Fibroblast of peridontal ligament (primary cell): ENCODE results near the gene ANAPC13.

Experiments used
- DNase-seq: peaks from one replicate; pipeline ENCODE4 v3.0.0-alpha.2; 2010; ENCODE audit errors: extremely low read depth

Gene ANAPC13

DNA sequence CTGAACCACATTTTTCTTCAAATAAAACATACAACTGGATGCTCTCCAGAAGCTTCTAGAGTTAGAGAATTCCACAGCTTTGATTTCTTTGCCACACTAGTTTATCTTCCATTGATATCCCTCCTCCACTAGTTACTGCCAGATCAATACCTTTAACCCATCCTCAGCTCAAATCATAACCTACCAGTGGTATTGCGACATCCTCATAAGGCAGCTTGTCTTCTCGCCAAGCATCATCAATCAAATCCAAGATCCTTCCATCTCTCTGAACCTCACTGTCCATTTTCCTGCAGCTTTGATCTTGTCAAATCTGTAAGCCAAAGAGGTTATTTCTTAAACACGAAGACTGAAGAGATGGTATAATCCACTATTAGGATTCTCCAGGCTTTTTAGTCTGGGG is 3.2 kb downstream of the ANAPC13 start:
- no peak for DNase-seq

DNA sequence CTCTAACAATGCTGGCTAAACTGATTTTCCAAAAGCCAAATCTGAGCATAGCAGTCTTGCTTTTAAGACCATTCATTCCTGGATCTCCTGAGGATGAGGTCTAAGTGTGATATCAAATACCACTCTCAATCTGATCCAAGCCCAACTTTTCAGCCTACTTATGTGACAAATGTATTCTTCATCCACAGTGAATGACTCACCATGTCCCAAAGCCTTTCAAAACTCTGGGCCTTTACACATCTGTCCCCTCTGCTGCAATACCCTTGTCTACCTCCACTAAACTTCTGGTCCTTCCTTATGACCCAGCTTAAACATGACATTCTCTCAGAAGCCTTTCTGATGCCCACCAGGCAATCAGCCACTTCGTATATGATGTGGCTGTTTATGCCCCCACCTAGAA is 4.6 kb downstream of the ANAPC13 start:
- DNase-seq = no peak

DNA sequence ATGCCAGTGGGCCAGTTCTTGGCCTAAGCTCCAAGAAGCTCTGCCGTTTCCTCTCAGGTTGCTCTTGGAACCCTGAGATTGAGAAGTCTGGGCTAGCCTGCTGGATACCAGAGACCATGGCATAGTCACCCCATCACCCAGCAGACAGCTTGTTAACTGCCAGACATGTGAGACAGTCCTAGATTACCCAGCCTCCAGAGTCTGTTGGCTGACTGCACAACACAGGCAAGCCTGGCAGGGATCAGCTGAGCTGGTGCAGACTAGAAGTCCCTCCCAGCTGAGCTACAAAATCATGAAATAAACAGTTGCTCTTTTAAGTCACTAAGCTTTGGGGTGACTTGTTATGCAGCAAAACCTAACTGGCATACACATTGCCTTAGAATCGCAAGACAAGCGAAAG is 5.2 kb downstream of the ANAPC13 start:
- DNase-seq = no peak

DNA sequence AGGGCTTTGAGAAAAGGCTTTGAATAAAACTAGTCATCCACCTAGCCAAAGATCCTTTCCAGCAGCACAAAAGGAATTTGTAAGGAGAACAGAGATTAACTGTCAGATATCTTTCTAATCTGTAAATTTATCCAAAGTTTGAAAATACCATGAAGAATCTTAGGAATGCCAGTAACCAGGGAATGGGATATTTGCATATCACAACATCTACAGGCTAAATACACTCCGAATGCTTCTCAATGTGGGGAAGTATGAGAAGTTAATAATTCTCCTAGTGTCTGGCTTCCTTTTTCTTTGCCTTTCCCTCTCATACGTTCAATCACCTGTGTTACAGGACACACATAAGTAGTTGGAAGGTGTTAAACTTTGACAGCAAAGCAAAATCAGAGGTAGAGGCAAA is 7.8 kb downstream of the ANAPC13 start:
- DNase-seq = no peak

DNA sequence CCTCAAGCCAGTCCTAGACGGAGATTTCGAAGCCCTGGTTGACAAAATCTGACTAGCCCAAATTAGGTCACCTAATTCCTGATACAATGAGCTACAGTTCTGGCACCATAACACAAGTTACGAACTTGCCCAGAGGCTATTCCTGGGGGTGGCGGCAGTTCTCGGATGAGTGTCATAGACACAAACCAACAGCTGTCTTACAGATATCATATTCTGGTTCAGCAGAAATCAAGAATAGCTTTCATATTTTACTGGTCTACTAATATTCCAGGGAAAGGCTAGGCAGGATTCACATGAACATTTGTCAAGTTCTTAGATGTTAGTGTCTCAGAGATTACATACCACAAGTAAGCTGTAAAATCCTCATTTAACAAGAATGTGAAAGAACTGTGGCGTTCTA is 8.8 kb downstream of the ANAPC13 start:
- DNase-seq = no peak

DNA sequence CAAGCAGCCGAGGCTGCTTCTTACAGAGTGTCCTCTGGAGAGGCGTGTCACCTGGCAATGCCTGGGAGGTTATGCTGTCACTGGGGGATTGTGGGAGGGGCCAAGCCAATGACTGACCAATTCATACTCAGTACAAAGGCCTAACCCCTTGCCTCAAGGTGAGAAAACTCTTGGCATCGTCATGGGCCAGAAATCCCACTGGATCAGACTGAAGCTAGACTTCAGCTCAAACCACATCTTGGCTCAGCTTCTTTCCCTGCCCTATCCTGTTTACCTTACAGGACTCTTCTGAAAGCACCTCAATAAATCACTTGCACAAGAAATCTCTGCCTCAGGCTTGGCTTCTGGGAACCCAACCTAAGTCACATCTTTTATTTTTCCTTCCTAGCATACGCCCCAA is 9.5 kb downstream of the ANAPC13 start:
- DNase-seq = no peak

DNA sequence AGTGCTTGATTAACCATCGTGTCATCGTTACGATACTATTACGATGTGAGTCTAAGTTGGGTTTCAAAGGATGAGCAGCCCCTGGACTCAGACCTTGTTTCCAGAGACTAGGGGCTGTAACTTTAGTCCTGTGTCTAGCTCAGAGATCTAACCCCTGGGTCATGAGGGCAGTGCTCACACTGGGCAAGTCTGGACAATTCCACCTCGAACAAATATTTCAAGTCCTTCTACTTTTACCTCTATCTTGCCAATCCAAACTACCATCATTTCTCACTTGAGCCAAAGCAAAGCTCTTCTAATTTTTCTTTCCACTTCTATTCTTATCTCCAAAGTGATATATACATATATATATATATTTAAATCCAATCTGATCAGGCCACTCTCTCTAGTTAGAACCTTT is 10.8 kb downstream of the ANAPC13 start:
- no peak for DNase-seq

DNA sequence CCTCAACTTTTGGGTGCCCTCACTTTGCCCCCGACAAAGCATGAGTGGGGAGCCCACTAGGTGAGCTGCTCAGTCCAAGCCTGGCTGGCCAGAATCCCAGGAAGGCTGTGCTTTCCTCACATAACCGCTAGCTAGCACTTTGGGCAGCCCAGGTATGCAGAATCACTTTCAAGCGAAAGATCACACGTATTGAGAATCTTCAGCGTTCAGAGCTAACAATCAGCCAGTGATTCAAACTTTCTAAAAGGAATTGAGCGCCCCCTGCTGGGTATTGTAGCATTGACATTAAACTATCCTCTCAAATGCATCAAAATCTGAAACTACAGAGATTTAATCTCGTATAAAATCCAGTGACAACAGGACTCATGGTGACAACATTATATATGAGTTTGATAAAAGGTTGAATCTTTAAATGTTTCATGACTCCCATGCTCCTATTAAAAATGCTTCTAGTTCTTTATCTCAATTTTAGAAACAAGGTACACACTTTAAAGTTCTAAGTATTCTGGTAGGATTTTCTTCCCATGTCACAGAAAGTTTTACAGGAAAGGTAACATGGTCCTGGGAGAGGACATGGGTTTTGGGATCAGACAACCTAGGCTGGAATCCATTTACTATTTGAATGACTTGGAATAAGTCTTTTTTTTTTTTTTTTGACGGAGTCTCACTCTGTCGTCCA is 11.8 kb downstream of the ANAPC13 start:
- DNase-seq = peak; percentile 91

DNA sequence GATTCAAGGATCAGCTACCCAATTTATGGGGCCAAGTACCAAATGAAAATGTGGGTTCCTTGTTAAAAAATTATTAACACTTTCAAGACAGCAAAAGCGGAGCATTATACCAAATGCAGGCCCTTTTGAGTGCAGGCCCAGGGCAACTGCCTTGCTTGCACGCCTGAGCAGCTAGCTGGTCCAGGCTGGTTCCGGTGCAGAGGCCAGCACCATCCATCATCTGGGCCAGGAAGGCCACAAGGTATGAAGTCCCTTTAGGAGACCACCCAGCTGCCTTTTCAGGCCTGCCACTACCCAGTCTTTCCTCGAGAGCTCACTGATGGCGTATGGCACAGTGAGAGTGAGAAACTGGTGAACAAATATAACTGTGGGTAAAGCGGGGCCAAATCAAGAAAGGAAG is 13.0 kb downstream of the ANAPC13 start:
- DNase-seq = no peak

DNA sequence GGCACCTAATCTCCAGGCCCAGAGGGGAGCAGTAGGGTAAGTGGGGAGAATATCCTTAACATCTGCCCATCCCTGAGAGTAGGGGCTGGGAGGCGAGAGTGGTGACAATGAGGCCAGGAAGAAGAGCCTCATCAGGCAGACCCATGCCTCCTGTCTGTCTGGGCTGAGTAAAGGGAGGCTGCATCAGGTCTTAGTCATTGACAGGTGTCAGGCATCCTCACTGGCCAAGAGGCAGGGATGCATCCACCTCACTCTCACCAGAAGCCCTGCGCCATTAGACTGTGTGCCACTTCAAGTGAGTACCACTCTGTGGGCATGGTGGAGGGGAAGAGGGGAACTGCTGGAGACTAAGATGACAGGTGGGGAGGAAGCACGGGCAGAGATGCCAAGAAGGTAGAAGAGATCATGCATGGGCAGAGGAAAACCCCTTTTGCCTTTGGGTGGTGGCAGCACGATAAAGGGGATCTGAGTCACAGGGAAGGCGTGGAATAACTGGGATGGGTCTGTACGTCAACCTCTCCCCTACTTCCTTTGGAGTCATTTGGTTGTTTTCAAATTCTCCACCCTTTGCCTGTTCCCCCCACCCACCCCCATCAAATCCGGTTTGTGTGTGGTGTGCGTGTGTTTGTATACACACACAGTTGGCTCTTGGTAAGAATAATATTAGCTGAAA is 14.1 kb downstream of the ANAPC13 start:
- DNase-seq = peak; percentile 49

DNA sequence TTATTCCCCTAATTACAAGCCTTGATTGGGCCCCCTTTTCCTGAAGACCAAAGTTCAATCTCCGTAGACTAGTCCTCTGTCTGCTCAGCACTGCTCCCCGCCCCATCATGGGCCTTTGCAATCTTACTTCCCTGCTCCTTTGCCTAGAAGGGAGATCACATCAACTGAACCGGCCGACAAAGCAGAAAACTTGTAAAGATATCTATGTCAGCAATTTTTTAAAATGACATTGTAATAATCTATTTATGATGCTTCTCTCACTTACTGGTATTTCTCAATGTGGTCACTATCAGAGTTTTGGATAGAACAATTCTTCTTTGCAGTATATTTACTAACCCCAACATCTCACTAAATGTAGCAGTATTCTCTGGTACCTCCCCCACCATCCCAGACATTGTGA is 17.3 kb downstream of the ANAPC13 start:
- no peak for DNase-seq

DNA sequence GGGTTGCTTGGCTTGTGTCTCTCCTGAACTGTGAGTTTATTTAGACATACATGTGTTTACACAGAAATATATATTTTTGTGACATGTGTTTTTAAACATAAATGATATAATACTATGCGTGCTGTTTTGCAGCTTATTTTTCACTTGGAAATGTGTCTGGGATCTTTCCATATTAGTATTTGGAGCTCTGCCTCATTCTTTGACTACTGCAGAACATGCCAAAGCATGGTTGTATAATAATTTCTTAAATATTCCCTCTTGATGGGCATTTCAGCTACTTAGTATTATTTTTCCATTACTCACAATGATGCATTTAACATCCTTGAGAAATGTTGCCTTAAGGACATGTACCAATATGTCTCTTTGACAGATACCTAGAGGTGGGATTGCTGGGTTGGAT is 19.5 kb downstream of the ANAPC13 start:
- no peak for DNase-seq

DNA sequence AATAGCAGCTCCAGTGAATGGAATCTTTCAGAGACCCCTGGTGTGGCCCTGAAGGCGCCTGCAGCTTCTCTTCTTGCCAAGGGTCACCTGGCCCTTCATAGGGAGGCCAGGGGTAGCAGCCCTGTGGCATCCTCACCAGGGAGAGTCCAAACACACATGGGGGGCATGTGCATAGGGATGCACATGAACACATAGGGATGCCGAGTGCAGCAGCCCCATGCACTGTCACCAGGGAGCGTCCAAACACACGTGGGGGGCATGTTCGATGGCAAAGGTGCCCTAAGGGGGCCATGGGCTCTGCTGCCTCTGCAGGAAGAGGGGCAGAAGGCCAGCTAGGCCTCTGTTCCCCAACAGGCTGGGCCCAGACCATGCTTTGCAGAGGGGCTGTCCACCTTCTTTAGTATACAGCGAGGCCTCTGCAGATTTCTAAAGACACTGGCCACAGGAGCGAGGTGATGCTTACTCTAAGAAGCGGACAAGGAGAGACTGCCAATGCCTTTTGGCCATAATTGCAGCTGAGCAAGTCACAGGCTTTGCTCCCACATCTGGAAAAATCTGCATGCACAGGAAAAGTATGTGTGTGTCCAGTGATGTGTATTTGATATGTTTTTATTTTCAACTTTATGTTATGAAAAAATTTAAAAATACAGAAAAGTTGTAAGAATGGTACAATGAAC is 21.0 kb downstream of the ANAPC13 start:
- DNase-seq = peak; percentile 61

DNA sequence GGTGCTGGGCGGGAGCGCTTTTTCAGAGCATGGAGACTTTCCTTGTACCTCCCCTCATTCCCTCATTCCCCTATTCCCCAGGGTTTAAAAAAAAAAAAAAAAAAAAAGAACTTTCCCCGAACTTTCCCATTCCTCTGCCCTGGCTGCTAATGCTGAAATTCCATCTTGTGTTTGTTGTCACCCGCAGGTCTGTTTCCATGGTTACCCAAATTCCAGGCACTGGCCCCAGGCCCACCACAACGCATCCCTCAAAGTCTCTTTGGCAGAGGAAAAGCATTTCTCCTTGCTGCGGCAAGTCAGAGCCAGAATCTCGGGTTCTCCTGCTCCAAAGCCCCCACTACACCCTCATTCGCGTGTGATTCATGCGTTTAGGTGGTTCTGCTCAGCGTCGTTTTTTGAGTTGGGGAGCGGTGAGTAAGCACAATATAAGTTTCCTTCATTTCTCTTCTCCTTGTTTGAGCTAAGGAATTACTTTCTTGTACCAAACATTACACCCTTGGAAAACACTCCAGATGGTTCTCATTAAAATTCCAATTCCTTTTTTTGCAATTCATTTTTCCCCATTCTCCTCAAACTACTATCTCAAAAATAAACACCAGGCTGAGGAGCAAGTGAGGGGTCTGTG is 21.6 kb downstream of the ANAPC13 start:
- DNase-seq = peak; percentile 100

DNA sequence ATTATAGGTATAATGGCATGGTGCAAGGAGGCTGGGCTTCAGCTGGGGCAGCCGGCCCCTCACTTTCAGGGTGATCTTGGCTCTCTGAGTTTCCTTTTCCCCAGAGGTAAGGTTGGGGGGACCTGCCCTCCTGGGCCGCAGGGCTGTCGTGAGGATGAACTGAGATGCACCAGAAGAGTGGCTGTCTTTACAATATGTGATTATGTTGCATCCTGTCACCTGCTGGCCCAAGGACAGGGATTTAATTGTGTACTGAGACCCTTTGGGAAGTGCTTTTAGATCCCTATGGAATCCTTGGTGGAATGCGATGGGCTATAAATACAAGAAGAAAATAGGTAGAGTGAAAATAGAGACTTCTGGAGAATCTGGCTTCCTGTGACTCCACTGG is 22.1 kb downstream of the ANAPC13 start:
- DNase-seq = no peak

DNA sequence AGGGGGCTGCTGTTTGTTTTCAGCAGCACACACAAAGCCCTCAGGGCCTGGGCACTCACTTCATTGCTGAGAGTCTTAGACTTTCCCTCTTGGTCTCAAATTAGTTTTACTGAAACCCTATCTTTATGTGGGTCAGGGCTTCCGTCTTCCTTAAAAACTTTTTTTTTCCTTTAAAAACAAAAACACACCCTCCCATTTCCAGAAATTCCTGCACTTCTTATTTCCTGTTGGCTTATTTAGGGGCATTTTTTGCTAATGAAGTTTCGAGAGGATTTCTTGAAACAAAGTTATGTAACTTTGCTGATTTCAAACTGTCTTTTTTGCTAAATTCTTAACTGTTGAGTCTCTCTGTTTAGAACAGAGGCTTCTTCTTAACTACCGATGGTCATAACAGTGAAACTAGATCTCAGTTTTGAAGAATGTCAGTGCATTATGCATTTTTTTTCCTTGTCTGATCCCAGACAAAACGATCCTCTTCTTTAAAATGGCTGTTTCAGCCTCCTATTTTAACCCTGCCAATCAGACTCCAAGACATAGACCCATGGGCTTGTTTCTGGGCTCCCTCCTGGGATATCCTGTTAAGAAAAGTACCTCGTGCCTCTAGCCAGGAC is 23.3 kb downstream of the ANAPC13 start:
- peak; percentile 94 for DNase-seq

DNA sequence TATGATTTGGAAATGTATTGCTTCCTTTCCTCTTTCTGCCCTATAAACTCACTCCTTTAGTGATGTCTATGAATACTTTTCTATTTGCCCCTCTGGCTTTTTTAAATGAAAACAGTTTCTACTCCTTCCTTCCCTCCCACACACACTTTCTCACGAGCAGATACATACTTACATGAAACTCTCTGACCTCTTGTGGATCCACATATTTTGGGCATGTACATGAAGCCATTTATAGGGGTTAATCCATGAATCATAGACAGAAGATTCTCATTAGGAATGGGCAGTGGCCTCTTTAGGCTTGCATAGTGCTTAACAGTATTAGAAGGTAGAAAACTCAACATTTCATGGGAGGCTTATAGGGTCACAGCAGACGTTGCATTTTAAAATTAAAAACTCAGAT is 24.8 kb downstream of the ANAPC13 start:
- DNase-seq = peak; percentile 96

DNA sequence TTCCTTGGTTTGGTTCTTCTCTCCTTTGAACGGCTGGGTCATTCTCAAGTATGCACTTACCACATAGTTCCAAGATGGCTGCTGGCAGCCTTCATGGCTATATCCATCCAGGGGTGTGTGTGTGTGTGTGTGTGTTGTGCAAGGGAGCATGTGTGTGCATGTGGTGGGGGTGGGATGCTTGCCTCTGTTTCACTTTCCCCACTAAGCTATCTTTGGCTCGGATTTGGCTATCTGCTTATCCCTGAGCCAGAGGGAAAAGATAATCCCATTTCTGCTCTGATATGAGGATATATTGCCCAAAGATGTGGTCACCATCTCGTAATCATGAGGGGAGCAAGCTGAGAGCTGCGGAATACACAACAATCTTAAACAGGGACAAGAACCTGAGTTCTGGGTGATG is 26.2 kb downstream of the ANAPC13 start:
- no peak for DNase-seq

DNA sequence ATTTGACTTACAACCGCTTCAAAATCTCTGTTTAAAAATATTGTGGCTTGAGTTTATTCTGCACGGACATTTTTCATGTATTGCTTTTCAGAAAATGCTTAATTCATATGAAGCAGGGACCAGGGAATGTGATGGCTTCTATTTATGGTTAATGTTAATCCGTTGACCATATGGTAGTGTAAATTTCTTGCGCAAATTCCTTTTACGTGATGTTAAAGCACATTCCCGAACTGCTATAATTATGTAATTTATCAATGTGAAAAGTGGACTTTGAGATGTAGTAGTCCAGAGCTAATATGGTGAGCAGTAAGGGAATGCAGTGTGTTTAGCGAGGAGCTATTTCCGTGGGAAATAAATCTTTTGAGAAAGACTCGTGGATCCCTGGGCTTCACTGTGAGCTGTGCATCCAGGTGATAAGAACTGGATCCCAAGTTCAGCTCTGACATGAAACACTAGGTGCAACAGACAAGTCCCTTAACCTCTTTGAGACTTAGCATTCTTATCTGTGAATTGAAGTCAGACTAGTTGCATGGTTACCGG is 27.3 kb downstream of the ANAPC13 start:
- DNase-seq = no peak

DNA sequence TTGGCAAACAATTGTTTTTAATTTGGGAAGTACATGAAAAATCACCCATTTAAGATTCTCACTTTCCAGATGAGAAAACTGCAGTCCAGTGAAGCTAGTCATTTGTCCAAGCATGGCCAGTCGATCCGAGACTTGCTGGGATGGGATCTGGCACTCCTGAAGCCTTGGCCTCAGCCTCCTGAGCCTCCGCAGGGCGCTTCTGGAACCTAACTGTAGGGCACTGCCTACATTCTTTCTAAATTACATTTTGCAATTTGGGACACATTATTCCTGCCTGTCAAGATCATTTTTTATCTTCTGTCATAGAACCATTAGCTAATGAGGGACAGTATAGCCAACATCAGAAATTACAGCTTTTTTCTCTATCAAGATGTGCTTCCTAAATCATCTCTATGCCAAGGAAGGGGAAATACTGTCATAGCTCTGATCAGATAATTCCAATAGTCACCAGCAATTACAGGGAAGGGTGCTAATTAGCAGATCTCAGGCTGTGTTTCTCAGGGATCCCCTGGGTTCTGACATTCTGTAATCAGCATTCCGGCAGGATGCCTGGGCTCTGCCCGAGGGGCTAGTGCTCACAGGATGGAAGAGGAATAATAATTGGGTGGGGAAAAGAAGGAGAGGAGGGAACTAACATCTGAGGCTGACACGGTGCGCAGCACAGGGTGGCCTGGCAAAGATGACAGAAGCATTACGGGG is 28.3 kb downstream of the ANAPC13 start:
- DNase-seq = no peak

DNA sequence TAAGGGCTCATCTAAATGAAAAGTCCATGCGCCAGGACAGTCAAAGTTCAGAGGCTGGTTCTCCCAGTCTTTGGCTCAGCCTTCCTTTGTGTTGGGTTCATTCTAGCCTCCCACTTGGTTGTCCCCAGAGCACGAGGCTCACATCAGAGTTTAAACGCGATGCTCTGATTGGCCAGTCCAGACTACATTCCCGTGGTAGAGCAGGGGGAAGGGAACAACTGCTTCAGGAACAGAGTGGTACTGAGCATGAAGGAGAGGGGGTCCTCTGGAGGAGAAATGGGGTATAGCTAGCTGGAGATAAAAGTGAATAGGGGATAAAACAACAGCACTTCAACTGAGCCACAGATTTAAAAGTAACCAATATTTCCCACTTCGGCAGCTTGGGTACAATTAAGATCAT is 32.2 kb downstream of the ANAPC13 start:
- no peak for DNase-seq

DNA sequence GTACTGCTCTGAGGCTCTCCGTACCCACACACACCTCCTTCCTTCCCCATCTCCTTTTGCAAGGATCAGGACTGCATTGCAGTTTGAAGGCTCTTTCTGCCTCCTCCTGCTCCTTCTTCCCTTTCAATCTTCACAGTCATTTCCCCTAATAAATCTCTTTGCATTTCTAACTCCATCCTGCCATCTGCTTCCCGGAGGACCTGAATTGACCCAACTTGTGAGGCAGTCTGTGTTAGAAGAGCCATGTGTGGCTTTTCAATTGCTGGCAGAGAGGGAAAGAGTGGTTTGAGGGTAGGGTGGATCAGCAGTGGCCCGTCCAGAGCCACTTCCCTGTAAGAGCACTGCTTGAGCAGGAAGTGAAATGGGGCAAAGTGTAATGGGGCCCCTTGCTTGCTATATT is 35.8 kb downstream of the ANAPC13 start:
- no peak for DNase-seq
